Testis (tissue), 3 donors: ENCODE results near the gene ZNF462. TPM values are rescaled to one million over a fixed set of nuclear protein-coding genes. Genes with fewer than 3 reads are reported as not detected.

Source experiments
- DNase-seq: peaks from one replicate; pipeline ENCODE4 v3.0.0-alpha.2; 2019
- H3K27ac ChIP-seq, 2 donors: fragments of 200-600 bp; sonication (generic); one replicate each; pipeline ENCODE4 v1.5.1; 2019
- H3K27me3 ChIP-seq: fragments of 200-600 bp; sonication (generic); one replicate; pipeline ENCODE4 v1.5.1; 2019
- H3K36me3 ChIP-seq: fragments of 200-600 bp; sonication (generic); one replicate; pipeline ENCODE4 v1.5.1; 2017; ENCODE audit warnings: low read depth; ENCODE audit errors: missing control alignments
- H3K4me1 ChIP-seq: fragments of 200-600 bp; sonication (generic); one replicate; pipeline ENCODE4 v1.5.1; 2019
- H3K4me3 ChIP-seq, 2 donors: fragments of 200-600 bp; sonication (generic); one replicate each; pipeline ENCODE4 v1.5.1; 2017 to 2019
- H3K9me3 ChIP-seq: fragments of 200-600 bp; sonication (generic); one replicate; pipeline ENCODE4 v1.5.1; 2017
- POLR2A ChIP-seq: fragments of 450-650 bp; IDR thresholded peaks from one replicate; pipeline ENCODE4 v1.6.1; 2017; ENCODE audit warnings: antibody characterized with exemption, mild to moderate bottlenecking, moderate library complexity
- WGBS, 2 donors: methylation state at CpG; one replicate each; pipeline ENCODE4 v1.1.5; 2018; 5-methylcytosine and 5-hydroxymethylcytosine counted together
- intact Hi-C: fragments of 100-400 bp; cut with DNase I; formaldehyde crosslinking; loops from one replicate; pipeline ENCODE4 v1.15.1; 2023; ENCODE audit warnings: low total_unique reads
- polyA plus RNA-seq: library from polyadenylated mRNA; stranded (reverse); fragments of 350-450 nt; fragmentation: Illumina TruSeq; extraction: RNeasy Lipid Tissue Mini Kit (QIAGEN cat#74804); gene quantifications from one replicate; pipeline ENCODE4 v1.2.3, GENCODE V29; 2014; ENCODE audit warnings: low read depth, low replicate concordance; ENCODE audit not compliant: insufficient read depth
- small RNA-seq, 2 donors: library from RNA; depleted of rRNA; stranded (forward); fragments of <200 nt; gene quantifications; one replicate each; pipeline ENCODE3, GENCODE V24; 2016
- total RNA-seq, 2 donors: library from RNA; depleted of rRNA; stranded (reverse); fragments of >200 nt; gene quantifications; one replicate each; pipeline ENCODE4 v1.2.3, GENCODE V29; 2016
- TF ChIP-seq, protein P1 (sequence below), 3 experiments: fragments of 450-650 bp in 2 of 3; fragments of 200-600 bp in 1 of 3; sonication (generic) in 1 of 3; IDR thresholded peaks; one replicate each; pipeline ENCODE4 v1.5.1; 2016 to 2019; ENCODE audit warnings: antibody characterized with exemption in 3 of 3, mild to moderate bottlenecking in 2 of 3, moderate library complexity in 1 of 3

ZNF462 gene
- total and polyA plus RNA-seq, 3 donors from 2014 or later, result 31.5 to 61.6 (median 53.2) TPM

GRCh38 chr9:107059220-107059619 lies 196.3 kb downstream of the ZNF462 start:
- Histone ChIP-seq H3K4me1 (no peaks in the 10 kb centered on the region), H3K36me3 (no peaks in the 10 kb centered on the region), H3K27me3 (no peaks in the 10 kb centered on the region), H3K4me3 (no peak overlapping the region), H3K27ac (no peak overlapping the region), H3K9me3 (no peaks in the 10 kb centered on the region)
- intact Hi-C loops, result no loop called here
- WGBS, 2 donors, result 75 to 79% methylated on average over 2 of the region's 2 CpGs
- DNase-seq, result no peak
- TF ChIP-seq POLR2A, result no peak
- TF ChIP-seq, protein P1, sequence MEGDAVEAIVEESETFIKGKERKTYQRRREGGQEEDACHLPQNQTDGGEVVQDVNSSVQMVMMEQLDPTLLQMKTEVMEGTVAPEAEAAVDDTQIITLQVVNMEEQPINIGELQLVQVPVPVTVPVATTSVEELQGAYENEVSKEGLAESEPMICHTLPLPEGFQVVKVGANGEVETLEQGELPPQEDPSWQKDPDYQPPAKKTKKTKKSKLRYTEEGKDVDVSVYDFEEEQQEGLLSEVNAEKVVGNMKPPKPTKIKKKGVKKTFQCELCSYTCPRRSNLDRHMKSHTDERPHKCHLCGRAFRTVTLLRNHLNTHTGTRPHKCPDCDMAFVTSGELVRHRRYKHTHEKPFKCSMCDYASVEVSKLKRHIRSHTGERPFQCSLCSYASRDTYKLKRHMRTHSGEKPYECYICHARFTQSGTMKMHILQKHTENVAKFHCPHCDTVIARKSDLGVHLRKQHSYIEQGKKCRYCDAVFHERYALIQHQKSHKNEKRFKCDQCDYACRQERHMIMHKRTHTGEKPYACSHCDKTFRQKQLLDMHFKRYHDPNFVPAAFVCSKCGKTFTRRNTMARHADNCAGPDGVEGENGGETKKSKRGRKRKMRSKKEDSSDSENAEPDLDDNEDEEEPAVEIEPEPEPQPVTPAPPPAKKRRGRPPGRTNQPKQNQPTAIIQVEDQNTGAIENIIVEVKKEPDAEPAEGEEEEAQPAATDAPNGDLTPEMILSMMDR (IDR thresholded peaks at IDR 0.05), result no peak

- 56 to 73% methylated on average over 2 of the region's 2 CpGs for WGBS, 2 donors
- no peak for TF ChIP-seq POLR2A
- TF ChIP-seq, protein P1 (IDR thresholded peaks at IDR 0.05), result no peak
- intact Hi-C loops, result no loop called here
- DNase-seq, result no peak
- no peaks in the 10 kb centered on the region for H3K9me3 ChIP-seq
- no peak overlapping the region for H3K27ac ChIP-seq
- H3K4me3 ChIP-seq, result no peak overlapping the region
- no peaks in the 10 kb centered on the region for H3K4me1 ChIP-seq
- no peaks in the 10 kb centered on the region for H3K27me3 ChIP-seq
- H3K36me3 ChIP-seq, result no peaks in the 10 kb centered on the region
Observed at GRCh38 chr9:107060062-107060461, 197.1 kb downstream of the ZNF462 start.

Small RNA genes within 50 kb of the gene (small RNA-seq; reads per million reads assigned to genes)
- 0 reads per million in 2 donors for gene RNA5SP292
